Type B pancreatic cell (in vitro differentiated cells): Measurements from ENCODE around the gene PHPT1. TPM values are rescaled to one million over a fixed set of nuclear protein-coding genes. Genes with fewer than 3 reads are reported as not detected.
"Not testable (repeated sequence)": the region's sequence is repeated elsewhere in the genome, so short reads cannot be mapped to it uniquely, and the experiment has no call there.

Experiments
- DNase-seq: peaks from one replicate; pipeline ENCODE4 v3.0.0; 2021; ENCODE audit warnings: mixed read lengths; ENCODE audit not compliant: unreplicated experiment; ENCODE audit errors: extremely low spot score
- H3K27ac Mint-ChIP-seq: 2 replicates; pipeline ENCODE4 v1.8.0; 2021; ENCODE audit warnings: mild to moderate bottlenecking, mixed read lengths
- H3K27me3 Mint-ChIP-seq: 2 replicates; pipeline ENCODE4 v1.8.0; 2021; ENCODE audit warnings: mixed read lengths
- H3K36me3 Mint-ChIP-seq: 2 replicates; pipeline ENCODE4 v1.8.0; 2021; ENCODE audit warnings: mixed read lengths
- H3K4me1 Mint-ChIP-seq: one replicate; pipeline ENCODE4 v1.8.0; 2021; ENCODE audit warnings: mixed read lengths; ENCODE audit not compliant: unreplicated experiment
- H3K4me3 Mint-ChIP-seq: 2 replicates; pipeline ENCODE4 v1.8.0; 2021; ENCODE audit warnings: mild to moderate bottlenecking, mixed read lengths
- H3K9me3 Mint-ChIP-seq: 2 replicates; pipeline ENCODE4 v1.8.0; 2021; ENCODE audit warnings: mixed read lengths
- total RNA-seq: library from RNA; stranded (reverse); gene quantifications from 2 replicates; pipeline ENCODE4 v1.2.1, GENCODE V29; 2021; ENCODE audit warnings: low replicate concordance
- TF ChIP-seq, protein P1 (sequence below): fragments of 200-600 bp; sonication (generic); conservative IDR thresholded peaks from 2 replicates; pipeline ENCODE4 v1.5.0; 2021; ENCODE audit warnings: antibody characterized with exemption, mild to moderate bottlenecking

Gene PHPT1
- total RNA-seq, 1 donor from 2014 or later = 176 TPM

DNA sequence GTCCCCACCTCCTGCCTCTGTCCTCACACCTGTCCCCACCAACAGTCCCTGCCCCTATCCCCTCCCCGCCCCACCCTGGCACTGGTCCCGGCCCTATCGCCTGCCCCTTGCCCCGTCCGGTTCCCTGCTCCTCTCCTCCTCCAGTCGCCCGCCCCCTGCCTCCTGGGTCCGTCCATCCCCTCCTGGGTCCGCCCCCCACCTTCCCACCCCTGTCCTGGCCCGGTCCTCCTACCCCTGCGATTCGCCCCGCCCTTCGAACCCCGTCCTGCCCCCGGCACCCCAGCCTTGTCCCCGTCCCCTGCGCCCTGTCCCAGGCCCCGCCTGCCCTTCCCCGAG is 16.5 kb downstream of the PHPT1 start:
- TF ChIP-seq, protein P1, sequence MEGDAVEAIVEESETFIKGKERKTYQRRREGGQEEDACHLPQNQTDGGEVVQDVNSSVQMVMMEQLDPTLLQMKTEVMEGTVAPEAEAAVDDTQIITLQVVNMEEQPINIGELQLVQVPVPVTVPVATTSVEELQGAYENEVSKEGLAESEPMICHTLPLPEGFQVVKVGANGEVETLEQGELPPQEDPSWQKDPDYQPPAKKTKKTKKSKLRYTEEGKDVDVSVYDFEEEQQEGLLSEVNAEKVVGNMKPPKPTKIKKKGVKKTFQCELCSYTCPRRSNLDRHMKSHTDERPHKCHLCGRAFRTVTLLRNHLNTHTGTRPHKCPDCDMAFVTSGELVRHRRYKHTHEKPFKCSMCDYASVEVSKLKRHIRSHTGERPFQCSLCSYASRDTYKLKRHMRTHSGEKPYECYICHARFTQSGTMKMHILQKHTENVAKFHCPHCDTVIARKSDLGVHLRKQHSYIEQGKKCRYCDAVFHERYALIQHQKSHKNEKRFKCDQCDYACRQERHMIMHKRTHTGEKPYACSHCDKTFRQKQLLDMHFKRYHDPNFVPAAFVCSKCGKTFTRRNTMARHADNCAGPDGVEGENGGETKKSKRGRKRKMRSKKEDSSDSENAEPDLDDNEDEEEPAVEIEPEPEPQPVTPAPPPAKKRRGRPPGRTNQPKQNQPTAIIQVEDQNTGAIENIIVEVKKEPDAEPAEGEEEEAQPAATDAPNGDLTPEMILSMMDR = no peak
- no peaks in the 10 kb centered on the region for H3K4me1 Mint-ChIP-seq
- peak overlapping the region; percentile 87 for H3K4me3 Mint-ChIP-seq
- H3K27ac Mint-ChIP-seq = peak overlapping the region; percentile 62
- peaks cover 9% of the 10 kb centered on the region for H3K36me3 Mint-ChIP-seq
- DNase-seq = no peak
- H3K9me3 Mint-ChIP-seq = peaks cover 6% of the 10 kb centered on the region
- no peaks in the 10 kb centered on the region for H3K27me3 Mint-ChIP-seq

DNA sequence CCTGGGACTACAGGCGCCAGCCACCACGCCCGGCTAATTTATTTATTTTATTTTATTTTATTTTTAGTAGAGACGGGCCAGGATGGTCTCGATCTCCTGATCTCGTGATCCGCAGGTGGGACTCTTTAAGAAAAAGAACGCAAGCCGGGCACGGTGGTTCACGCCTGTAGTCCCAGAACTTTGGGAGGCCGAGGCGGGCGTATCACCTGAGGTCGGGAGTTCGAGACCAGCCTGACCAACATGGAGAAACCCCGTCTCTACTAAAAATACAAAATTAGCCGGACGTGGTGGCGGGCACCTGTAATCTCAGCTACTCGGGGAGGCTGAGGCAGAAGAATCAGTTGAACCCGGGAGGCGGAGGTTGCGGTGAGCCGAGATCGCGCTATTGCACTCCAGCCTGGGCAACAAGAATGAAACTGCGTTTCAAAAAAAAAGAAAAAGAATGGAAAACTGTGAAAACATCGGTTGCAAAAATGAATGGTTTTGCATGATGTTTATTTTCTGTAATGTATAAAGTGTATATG is 17.8 kb downstream of the PHPT1 start:
- not testable (repeated sequence) for H3K36me3 Mint-ChIP-seq, H3K27me3 Mint-ChIP-seq, H3K27ac Mint-ChIP-seq, DNase-seq, H3K4me1 Mint-ChIP-seq, H3K9me3 Mint-ChIP-seq
- H3K4me3 Mint-ChIP-seq = peak overlapping the region; percentile 78

DNA sequence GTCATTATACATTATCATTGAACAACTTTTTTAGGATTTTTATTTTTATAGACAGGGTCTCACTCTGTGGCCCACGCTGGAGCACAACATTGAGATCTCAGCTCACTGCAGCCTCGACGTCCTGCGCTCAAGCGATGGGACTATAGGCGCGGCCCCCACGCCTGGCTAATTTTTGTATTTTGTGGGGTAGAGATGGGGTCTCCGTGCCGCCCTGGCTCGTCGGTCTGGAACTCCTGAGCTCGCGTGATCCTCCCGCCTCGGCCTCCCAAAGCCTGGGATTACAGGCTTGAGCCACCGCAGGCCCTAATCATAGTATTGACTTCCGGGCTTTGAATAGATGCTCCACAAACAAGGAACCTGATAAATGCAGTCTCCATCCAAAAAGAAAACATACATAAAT is 18.3 kb downstream of the PHPT1 start:
- Mint-ChIP-seq H3K27ac (no peak overlapping the region), H3K36me3 (peaks cover 9% of the 10 kb centered on the region), H3K9me3 (peaks cover 6% of the 10 kb centered on the region), H3K27me3 (no peaks in the 10 kb centered on the region), H3K4me1 (no peaks in the 10 kb centered on the region), H3K4me3 (peak overlapping the region; percentile 65)
- TF ChIP-seq, protein P1 = no peak
- no peak for DNase-seq

DNA sequence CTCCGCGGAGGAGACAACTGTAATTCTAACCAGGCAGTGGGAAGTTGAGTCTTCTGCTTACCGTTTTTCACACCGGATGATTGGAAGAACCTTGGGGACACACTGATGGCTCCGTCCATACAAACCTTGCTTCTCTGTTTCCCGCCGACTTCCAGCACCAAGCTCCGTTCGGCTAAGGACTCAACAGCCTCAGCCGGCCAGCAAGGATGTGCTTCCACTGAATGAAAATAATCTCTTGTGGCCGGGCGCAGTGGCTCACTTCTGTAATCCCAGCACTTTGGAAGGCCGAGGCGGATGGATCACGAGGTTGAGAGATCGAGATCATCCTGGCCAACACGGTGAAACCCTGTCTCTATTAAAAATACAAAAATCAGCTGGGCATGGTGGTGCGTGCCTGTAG is 18.7 kb downstream of the PHPT1 start:
- Mint-ChIP-seq H3K36me3 (peaks cover 9% of the 10 kb centered on the region), H3K4me1 (no peaks in the 10 kb centered on the region), H3K9me3 (peaks cover 6% of the 10 kb centered on the region), H3K4me3 (peak overlapping the region; percentile 75), H3K27me3 (no peaks in the 10 kb centered on the region), H3K27ac (no peak overlapping the region)
- DNase-seq = no peak
- TF ChIP-seq, protein P1 = no peak

DNA sequence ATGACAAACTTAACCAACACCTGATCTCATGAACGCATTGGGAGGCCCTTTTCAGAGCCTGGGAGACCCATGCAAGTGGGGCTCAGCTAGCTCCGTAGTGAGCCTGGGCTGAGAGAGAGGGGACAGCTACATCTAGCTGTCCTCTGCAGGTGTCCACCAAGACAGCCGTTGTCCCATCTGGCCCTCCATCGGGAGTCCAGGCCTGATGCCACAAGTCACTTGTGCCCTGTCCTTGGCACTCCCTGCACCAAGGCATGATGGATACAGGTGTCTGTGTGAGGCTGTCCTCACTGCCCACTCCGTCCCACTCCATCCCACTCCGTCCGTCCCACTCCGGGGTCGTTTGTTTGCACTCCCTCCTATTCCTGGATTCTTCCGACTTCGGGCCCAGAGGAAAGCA is 19.4 kb downstream of the PHPT1 start:
- no peak for DNase-seq
- Mint-ChIP-seq H3K27me3 (no peaks in the 10 kb centered on the region), H3K4me1 (no peaks in the 10 kb centered on the region), H3K4me3 (peak overlapping the region; percentile 75), H3K36me3 (peaks cover 9% of the 10 kb centered on the region), H3K9me3 (peaks cover 6% of the 10 kb centered on the region), H3K27ac (peak overlapping the region; percentile 26)
- TF ChIP-seq, protein P1 = no peak

DNA sequence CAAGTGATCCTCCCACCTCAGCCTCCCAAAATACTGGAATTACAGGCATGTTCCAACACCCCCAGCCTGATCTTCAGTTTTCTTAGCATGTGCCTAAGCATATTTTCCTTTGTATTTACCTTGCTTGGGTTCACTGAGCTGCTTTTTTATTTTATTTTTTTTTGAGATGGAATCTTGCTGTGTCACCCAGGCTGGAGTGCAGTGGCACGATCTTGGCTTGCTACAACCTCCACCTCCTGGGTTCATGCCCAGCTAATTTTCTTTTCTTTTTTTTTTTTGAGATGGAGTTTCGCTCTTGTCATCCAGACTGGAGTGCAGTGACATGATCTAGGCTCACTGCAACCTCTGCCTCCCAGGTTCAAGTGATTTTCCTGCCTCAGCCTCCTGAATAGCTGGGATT is 20.4 kb downstream of the PHPT1 start:
- not testable (repeated sequence) for H3K36me3 Mint-ChIP-seq, H3K4me3 Mint-ChIP-seq, H3K27ac Mint-ChIP-seq, H3K27me3 Mint-ChIP-seq, H3K4me1 Mint-ChIP-seq, H3K9me3 Mint-ChIP-seq, DNase-seq

DNA sequence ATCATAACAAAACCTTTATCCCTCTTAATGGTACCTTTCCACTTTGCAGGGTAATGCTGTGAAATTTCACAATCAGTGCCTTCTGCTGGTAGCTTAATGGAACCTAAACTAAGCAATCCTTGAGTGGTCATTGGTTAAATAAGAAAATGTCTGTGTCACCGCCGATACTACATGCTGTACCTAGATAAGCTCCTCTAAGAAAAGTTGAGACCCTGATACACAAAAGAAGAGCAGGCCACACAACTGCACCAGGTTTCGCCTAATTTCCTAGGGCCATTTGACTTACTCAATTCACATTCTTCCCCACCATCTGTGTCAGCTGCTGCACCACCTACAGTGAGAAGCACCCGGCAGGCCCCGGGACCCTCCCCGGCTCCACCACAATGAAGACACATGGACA is 25.9 kb downstream of the PHPT1 start:
- Mint-ChIP-seq H3K27me3 (peaks cover 3% of the 10 kb centered on the region), H3K4me3 (no peak overlapping the region), H3K36me3 (no peaks in the 10 kb centered on the region), H3K4me1 (no peaks in the 10 kb centered on the region), H3K9me3 (no peaks in the 10 kb centered on the region), H3K27ac (no peak overlapping the region)
- TF ChIP-seq, protein P1 = no peak
- no peak for DNase-seq
